Neural progenitor cell (in vitro differentiated cells): ENCODE results near the gene ZNF516.

Source experiments
- EZH2 ChIP-seq: fragments of 200-600 bp; sonication (generic); IDR thresholded peaks from 2 replicates; pipeline ENCODE4 v1.6.1; 2017; ENCODE audit warnings: antibody characterized with exemption, mild to moderate bottlenecking, moderate library complexity
- EZH2phosphoT487 ChIP-seq: fragments of 200-600 bp; sonication (generic); IDR thresholded peaks from 2 replicates; pipeline ENCODE4 v1.6.1; 2017; ENCODE audit warnings: antibody characterized with exemption
- TF ChIP-seq, protein P1 (sequence below): fragments of 200-600 bp; sonication (generic); IDR thresholded peaks from 2 replicates; pipeline ENCODE4 v1.5.1; 2017; ENCODE audit warnings: antibody characterized with exemption, mild to moderate bottlenecking

DNA sequence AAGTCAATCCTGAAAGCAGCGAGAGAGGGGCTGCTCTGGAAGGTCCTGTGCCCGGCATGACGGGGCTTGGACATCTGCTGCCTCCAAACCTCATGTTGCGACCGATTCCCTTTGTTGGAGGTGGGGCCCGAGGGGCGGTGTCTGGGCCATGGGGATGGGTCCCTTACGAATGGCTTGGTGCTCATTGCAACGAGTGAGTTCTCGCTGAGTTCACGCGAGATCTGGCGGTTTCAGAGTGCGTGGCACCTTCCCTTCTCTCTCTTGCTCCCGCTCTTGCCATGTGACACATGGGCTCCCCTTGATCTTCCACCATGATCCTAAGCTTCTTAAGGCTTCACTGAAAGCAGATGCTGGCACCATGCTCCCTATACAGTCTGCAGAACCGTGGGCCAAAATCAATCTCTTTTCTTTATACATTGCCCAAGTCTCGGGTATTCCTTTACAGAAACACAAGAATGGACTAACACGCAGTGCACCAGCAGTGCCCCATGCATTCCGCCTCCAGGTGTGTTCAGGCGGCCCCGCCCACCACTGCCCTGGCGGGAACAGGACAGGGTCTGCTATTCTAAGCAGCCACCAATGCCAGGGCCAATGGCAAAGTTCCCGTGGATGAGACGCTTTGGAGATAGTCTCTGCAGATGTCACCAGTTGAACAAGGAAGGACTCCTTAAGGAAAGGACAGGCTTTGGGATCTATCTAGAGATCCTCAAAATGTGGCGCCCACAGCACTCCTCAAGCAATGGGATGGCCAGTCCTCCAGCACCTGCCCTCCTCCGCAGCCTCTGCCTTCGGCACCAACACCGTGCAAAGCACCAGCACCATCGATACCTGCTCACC is 63.4 kb downstream of the ZNF516 start:
- TF ChIP-seq, protein P1, sequence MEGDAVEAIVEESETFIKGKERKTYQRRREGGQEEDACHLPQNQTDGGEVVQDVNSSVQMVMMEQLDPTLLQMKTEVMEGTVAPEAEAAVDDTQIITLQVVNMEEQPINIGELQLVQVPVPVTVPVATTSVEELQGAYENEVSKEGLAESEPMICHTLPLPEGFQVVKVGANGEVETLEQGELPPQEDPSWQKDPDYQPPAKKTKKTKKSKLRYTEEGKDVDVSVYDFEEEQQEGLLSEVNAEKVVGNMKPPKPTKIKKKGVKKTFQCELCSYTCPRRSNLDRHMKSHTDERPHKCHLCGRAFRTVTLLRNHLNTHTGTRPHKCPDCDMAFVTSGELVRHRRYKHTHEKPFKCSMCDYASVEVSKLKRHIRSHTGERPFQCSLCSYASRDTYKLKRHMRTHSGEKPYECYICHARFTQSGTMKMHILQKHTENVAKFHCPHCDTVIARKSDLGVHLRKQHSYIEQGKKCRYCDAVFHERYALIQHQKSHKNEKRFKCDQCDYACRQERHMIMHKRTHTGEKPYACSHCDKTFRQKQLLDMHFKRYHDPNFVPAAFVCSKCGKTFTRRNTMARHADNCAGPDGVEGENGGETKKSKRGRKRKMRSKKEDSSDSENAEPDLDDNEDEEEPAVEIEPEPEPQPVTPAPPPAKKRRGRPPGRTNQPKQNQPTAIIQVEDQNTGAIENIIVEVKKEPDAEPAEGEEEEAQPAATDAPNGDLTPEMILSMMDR: no peak
- TF ChIP-seq EZH2phosphoT487 (no peak), EZH2 (no peak)
